RWPE1 (cell line): Measurements from ENCODE around the gene ABHD17C.

Experiments used
- CTCF ChIA-PET: fragments of 350-600 bp; sonication (Branson Sonifier 250); formaldehyde crosslinking; extraction: SDS; loops from one replicate; lab custom pipeline; 2021; lab: Yijun Ruan, JAX
- POLR2A ChIA-PET: fragments of 400-600 bp; formaldehyde crosslinking; extraction: SDS; loops from one replicate; lab custom pipeline; 2020; ENCODE audit warnings: antibody characterized with exemption; ENCODE audit not compliant: low non-redundant PET; lab: Yijun Ruan, JAX
- DNase-seq: peaks from one replicate; pipeline ENCODE4 v3.0.0; 2012; ENCODE audit warnings: low spot score
- H3K27ac ChIP-seq: fragments of 450-650 bp; 2 replicates; pipeline ENCODE4 v1.5.1; 2017
- CTCF ChIP-seq: fragments of 450-650 bp; conservative IDR thresholded peaks from 2 replicates; pipeline ENCODE4 v1.5.1; 2017; ENCODE audit warnings: low read depth, mild to moderate bottlenecking

The ABHD17C gene

DNA sequence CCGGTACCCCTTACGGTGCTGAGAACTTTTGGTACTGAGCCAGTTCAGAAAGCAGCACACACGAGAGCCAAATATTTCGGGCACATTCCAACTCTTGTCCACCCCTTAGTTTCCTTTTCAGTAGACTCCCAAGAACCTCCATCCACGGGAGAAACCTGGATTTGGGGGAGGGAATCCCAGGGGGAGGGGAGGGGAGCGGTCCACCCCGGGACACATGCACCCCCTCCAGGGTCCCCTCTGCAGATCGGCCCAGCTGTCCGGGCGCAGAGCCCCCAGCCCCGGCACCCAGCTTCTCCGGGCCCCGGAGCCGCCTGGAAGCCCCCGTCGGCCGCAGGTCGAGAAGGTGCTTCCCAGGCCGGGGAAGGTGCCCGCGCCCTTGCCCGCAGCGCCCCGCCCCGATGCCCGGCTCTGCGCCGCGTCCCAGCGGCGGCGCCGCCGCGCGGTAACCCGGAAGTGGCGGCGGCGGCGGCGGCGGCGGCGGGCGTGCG is 455 bp upstream of the ABHD17C start:
- ChIA-PET CTCF (interaction anchor here (1.6 to 2.7 kb wide), 3 partner anchors 84 to 128 kb away, joined by 4 to 25 read pairs (median 9); partner anchors contain the start of gene CEMIP), POLR2A (interaction anchor here (0.6 to 1.4 kb wide), 4 partner anchors 23 to 128 kb away, joined by 3 read pairs; partner anchors contain the start of gene CEMIP)
- peak; percentile 57 for DNase-seq
- no peak for TF ChIP-seq CTCF
- peak overlapping the region; percentile 89 for H3K27ac ChIP-seq

GRCh38 chr15:80695911-80696661 is 976 bp downstream of the ABHD17C start:
- ChIA-PET POLR2A (interaction anchor here (0.9 kb wide), 1 partner anchor 116 kb away, joined by 3 read pairs; no protein-coding TSS in a partner anchor), CTCF (interaction anchor here (0.6 to 2.7 kb wide), 16 partner anchors 22 to 276 kb away, joined by 3 to 25 read pairs (median 3); partner anchors contain the start of gene CEMIP)
- H3K27ac ChIP-seq: peak overlapping the region; percentile 89
- DNase-seq: peak; percentile 78
- no peak; the same call in 1 of the 2 replicates for TF ChIP-seq CTCF

- DNase-seq: no peak
- H3K27ac ChIP-seq: no peak overlapping the region
- TF ChIP-seq CTCF: no peak
- POLR2A ChIA-PET: interaction anchor here (0.8 kb wide), 1 partner anchor 117 kb away, joined by 5 read pairs; no protein-coding TSS in a partner anchor
- CTCF ChIA-PET: interaction anchor here (0.6 to 2.7 kb wide), 8 partner anchors 32 to 129 kb away, joined by 3 to 25 read pairs (median 4); partner anchors contain the start of gene CEMIP
These were observed 2.1 kb downstream of the ABHD17C start for GRCh38 chr15:80697075-80697685.

DNA sequence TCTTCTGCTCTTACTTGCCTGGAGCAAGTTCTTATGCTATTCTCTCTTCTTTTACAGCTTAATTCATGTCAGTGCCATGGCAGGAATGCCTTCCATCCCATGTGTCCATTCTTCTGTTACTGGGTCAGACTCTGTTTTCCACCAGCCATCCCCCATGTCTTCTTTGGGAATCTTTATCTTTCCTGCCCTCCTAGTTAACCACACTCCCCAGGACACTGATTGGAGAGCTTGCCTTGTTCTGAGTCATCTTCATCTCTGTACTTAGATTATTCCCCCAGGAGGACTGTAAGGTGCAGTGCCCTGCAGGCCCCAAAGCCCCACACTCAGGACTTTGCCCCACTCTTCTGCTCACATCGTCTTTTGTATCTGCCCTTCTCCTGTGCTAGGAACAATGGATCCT is 3.6 kb downstream of the ABHD17C start:
- TF ChIP-seq CTCF: no peak
- ChIA-PET CTCF (no interaction called here), POLR2A (no interaction called here)
- no peak overlapping the region for H3K27ac ChIP-seq
- no peak for DNase-seq

DNA sequence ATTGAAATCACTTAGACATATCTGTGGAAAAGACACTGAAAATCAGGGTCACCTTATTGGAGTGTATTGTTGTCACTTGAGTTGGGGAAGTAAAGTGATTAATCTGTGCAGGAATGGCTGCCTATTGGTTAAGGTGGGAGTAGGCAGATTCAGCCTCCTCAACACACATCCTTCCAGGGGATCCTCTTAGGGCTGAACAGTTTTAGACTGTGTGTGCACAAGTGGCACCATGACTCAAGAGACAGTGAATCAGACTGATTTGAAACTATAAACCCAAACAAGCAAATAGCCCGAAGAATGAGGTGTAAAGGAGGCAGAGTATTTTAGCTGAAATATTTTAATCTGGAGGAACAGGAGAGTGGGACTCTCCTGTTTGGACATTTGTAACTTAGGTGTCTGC is 4.9 kb downstream of the ABHD17C start:
- TF ChIP-seq CTCF: no peak
- CTCF ChIA-PET: no interaction called here
- no peak overlapping the region for H3K27ac ChIP-seq
- POLR2A ChIA-PET: no interaction called here
- no peak for DNase-seq

GRCh38 chr15:80701676-80702311 is 6.7 kb downstream of the ABHD17C start:
- POLR2A ChIA-PET: interaction anchor here (0.5 kb wide), 1 partner anchor 37 kb away, joined by 3 read pairs; no protein-coding TSS in a partner anchor
- no peak for DNase-seq
- TF ChIP-seq CTCF: no peak
- H3K27ac ChIP-seq: no peak overlapping the region
- CTCF ChIA-PET: interaction anchor here (0.6 kb wide), 1 partner anchor 116 kb away, joined by 4 read pairs; no protein-coding TSS in a partner anchor
